WI38 (cell line): ENCODE data around the gene CDK5RAP3.
"Not testable (repeated sequence)": the region's sequence is repeated elsewhere in the genome, so short reads cannot be mapped to it uniquely, and the experiment has no call there.

Experiments
- H3K4me3 ChIP-seq: 2 replicates; pipeline ENCODE4 v1.5.1; 2011; ENCODE audit warnings: low read depth, mild to moderate bottlenecking, control low read depth, low read length
- CTCF ChIP-seq: IDR thresholded peaks from 2 replicates; pipeline ENCODE4 v1.5.1; 2012; ENCODE audit warnings: low read depth, mild to moderate bottlenecking, control low read depth, low read length

CDK5RAP3 gene

DNA sequence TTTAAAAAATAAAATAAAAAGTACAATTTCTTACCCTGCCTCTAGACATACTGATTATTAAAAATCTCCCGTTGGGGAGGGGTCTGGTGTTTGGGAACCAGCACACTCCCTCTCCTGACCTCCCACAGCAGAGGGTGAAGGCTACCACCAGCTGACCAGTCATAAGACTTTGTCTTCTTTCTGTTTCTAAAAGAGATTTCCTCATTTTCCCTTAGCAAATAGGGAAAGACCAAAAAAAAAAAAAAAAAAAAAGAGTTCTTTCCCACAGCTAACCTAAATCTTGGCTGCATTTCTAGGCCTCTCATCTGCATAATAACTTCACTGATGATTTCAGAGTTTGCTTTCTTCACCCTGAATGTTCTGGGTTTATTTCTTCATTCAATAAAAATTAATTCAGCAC lies 30.3 kb downstream of the CDK5RAP3 start:
- no peak overlapping the region for H3K4me3 ChIP-seq
- no peak for TF ChIP-seq CTCF

- not testable (repeated sequence) for H3K4me3 ChIP-seq
Observed at GRCh38 chr17:48001657-48002056, 30.7 kb downstream of the CDK5RAP3 start.

- TF ChIP-seq CTCF: no peak
- no peak overlapping the region for H3K4me3 ChIP-seq
Observed at GRCh38 chr17:48002266-48002915, 31.5 kb downstream of the CDK5RAP3 start.

- no peak for TF ChIP-seq CTCF
- no peak overlapping the region for H3K4me3 ChIP-seq
Observed at GRCh38 chr17:48002916-48003416, 32.1 kb downstream of the CDK5RAP3 start.

GRCh38 chr17:48003417-48004151 lies 32.7 kb downstream of the CDK5RAP3 start:
- no peak for TF ChIP-seq CTCF
- H3K4me3 ChIP-seq: no peak overlapping the region

DNA sequence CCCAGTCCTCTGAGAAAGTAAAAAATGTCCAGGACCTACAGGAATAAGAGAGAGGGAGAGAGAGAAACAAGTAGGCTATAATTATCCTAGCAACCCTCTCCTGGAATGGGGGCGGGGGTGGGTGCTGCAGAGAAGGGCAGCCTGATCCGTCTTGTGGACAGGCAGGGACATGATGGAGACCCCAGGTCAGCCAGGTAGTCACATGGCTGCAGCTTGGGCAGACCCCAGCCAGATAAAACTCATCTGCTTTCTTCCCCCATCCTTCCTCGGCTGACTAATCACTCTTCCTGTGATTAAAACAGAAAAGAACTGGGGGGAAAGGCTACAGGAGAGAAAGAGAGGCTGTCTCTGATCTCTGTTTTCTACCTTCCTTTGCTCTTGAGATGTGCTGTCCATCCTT lies 34.1 kb downstream of the CDK5RAP3 start:
- TF ChIP-seq CTCF: no peak
- H3K4me3 ChIP-seq: no peak overlapping the region

DNA sequence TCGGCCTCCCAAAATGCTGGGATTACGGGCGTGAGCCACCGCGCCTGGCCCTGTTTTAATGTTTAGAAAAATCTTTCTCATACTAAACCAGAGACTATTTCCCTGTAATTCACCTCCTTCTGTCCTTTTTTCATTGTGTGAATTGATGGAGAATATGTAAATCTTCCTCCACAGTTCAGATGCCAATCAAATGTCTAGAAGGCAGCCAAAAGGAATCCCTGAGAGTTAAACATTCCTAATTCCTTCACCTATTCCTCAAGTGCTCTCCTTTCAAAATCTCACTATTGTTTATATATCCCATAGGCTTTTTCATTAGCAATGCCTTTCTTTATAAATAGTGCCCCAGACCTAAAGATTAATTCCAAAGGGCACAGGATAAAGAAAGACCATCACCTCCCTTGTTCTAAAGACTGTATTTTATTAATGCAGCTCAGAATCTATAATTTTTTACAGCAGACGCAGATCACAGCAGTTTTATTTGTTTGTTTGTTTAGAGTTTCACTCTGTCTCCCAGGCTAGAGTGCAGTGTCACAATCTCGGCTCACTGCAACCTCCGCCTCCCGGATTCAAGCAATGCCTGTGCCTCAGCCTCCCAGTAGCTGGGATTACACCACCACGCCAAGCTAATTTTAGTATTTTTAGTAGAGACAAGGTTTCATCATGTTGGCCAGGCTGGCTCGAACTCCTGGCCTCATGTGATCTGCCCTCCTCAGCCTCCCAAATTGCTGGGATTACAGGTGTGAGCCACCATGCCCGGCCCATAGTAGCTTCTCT lies 36.2 kb downstream of the CDK5RAP3 start:
- no peak overlapping the region for H3K4me3 ChIP-seq
- TF ChIP-seq CTCF: no peak
